NOMO-1 (cell line): Measurements from ENCODE around the gene GFOD2.

ENCODE experiments used
- DNase-seq, 2 experiments: peaks; one replicate each; lab custom pipeline; 2025; ENCODE audit not compliant: unreplicated experiment in 2 of 2; lab: John Stamatoyannopoulos, UW

Gene GFOD2

GRCh38 chr16:67647681-67648080, 71.4 kb downstream of the GFOD2 start:
- DNase-seq = no peak

GRCh38 chr16:67647111-67647651, 71.9 kb downstream of the GFOD2 start:
- DNase-seq = no peak

- no peak for DNase-seq
Observed at GRCh38 chr16:67645397-67646121, 73.6 kb downstream of the GFOD2 start.

- DNase-seq = no peak
Observed at GRCh38 chr16:67644038-67644437, 75.1 kb downstream of the GFOD2 start.

- no peak for DNase-seq
Observed at GRCh38 chr16:67641779-67642708, 77.1 kb downstream of the GFOD2 start.

GRCh38 chr16:67637625-67638024, 81.5 kb downstream of the GFOD2 start:
- no peak for DNase-seq

GRCh38 chr16:67636713-67637112, 82.4 kb downstream of the GFOD2 start:
- no peak for DNase-seq

GRCh38 chr16:67632415-67633172, 86.5 kb downstream of the GFOD2 start:
- no peak for DNase-seq

- DNase-seq = no peak
Observed at GRCh38 chr16:67628216-67628615, 90.9 kb downstream of the GFOD2 start.
